Glutamatergic neuron (in vitro differentiated cells): ENCODE measurements around the gene GRM7. TPM values are rescaled to one million over a fixed set of nuclear protein-coding genes. Genes with fewer than 3 reads are reported as not detected.

Experiments used
- DNase-seq: peaks from one replicate; pipeline ENCODE4 v3.0.0; 2022
- H3K27ac Mint-ChIP-seq: one replicate; pipeline ENCODE4 v1.8.0; 2020; ENCODE audit warnings: mild to moderate bottlenecking, mixed read lengths, inconsistent platforms; ENCODE audit not compliant: unreplicated experiment
- H3K27me3 Mint-ChIP-seq: one replicate; pipeline ENCODE4 v1.8.0; 2020; ENCODE audit warnings: mild to moderate bottlenecking, moderate library complexity, mixed read lengths, inconsistent platforms; ENCODE audit not compliant: unreplicated experiment
- H3K36me3 Mint-ChIP-seq: one replicate; pipeline ENCODE4 v1.8.0; 2020; ENCODE audit warnings: mild to moderate bottlenecking, mixed read lengths, inconsistent platforms; ENCODE audit not compliant: unreplicated experiment
- H3K4me1 Mint-ChIP-seq: one replicate; pipeline ENCODE4 v1.8.0; 2020; ENCODE audit warnings: mild to moderate bottlenecking, low read depth, mixed read lengths, inconsistent platforms; ENCODE audit not compliant: unreplicated experiment
- H3K4me3 Mint-ChIP-seq: one replicate; pipeline ENCODE4 v1.8.0; 2020; ENCODE audit warnings: mild to moderate bottlenecking, mixed read lengths, inconsistent platforms; ENCODE audit not compliant: unreplicated experiment
- H3K9me3 Mint-ChIP-seq: one replicate; pipeline ENCODE4 v1.8.0; 2020; ENCODE audit warnings: mild to moderate bottlenecking, moderate library complexity, mixed read lengths, inconsistent platforms; ENCODE audit not compliant: unreplicated experiment
- total RNA-seq: library from RNA; stranded (reverse); fragmentation: NEBNext Ultra II Directional; extraction: Animal tissue kit (Norgen Biotek cat#: 25700); gene quantifications from one replicate; pipeline ENCODE4 v1.2.1, GENCODE V29; 2021; ENCODE audit not compliant: unreplicated experiment
- TF ChIP-seq, protein P1 (sequence below): fragments of 200-600 bp; sonication (generic); IDR thresholded peaks from one replicate; pipeline ENCODE4 v1.5.0; 2021; ENCODE audit not compliant: partially characterized antibody, unreplicated experiment

Gene GRM7
- total RNA-seq, 1 donor from 2014 or later = 1.4 TPM

DNA sequence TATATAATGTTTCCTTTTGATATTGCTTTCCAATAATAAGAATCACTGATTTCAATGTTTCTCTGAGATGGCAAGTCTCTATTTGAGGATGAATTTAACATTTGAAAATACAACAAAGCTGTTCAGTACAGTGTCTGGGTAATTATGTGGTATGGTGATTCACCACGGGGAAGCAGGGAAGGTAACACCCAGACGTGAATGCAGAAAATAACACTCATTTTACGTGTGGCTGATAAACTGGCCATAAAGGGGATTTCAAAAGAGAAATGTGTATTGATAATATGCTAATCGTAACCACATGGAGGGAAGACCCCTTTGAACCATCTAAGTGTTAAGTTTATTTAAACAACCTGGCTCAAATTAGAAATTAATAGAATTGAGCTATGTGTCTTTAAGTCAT, 344.6 kb downstream of the GRM7 start:
- Mint-ChIP-seq H3K4me1 (no peaks in the 10 kb centered on the region), H3K36me3 (no peaks in the 10 kb centered on the region), H3K27me3 (peaks cover 2% of the 10 kb centered on the region), H3K9me3 (no peaks in the 10 kb centered on the region), H3K27ac (no peak overlapping the region), H3K4me3 (no peak overlapping the region)
- TF ChIP-seq, protein P1, sequence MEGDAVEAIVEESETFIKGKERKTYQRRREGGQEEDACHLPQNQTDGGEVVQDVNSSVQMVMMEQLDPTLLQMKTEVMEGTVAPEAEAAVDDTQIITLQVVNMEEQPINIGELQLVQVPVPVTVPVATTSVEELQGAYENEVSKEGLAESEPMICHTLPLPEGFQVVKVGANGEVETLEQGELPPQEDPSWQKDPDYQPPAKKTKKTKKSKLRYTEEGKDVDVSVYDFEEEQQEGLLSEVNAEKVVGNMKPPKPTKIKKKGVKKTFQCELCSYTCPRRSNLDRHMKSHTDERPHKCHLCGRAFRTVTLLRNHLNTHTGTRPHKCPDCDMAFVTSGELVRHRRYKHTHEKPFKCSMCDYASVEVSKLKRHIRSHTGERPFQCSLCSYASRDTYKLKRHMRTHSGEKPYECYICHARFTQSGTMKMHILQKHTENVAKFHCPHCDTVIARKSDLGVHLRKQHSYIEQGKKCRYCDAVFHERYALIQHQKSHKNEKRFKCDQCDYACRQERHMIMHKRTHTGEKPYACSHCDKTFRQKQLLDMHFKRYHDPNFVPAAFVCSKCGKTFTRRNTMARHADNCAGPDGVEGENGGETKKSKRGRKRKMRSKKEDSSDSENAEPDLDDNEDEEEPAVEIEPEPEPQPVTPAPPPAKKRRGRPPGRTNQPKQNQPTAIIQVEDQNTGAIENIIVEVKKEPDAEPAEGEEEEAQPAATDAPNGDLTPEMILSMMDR = no peak
- DNase-seq = no peak

DNA sequence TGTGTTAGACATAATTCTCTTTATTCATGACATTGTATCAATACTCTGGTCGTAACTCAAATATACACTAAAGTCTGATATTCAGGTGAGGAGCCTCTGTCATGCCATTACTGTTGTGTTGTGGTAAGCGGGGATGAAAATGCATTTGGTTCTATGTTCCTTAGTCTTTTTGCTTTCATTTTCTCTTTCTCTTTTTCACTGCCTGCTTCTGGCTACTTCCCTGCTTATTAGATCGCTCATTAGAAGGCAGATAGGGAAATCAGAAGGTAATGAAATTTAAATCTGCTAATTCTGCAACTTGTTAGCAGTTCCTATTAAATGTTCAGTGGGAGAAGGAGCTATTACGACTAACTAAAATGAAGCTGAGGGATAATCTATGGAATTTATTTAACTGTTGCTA, 345.0 kb downstream of the GRM7 start:
- DNase-seq = no peak
- Mint-ChIP-seq H3K27me3 (peaks cover 2% of the 10 kb centered on the region), H3K36me3 (no peaks in the 10 kb centered on the region), H3K4me3 (no peak overlapping the region), H3K27ac (no peak overlapping the region), H3K4me1 (no peaks in the 10 kb centered on the region), H3K9me3 (no peaks in the 10 kb centered on the region)
- TF ChIP-seq, protein P1 = no peak

DNA sequence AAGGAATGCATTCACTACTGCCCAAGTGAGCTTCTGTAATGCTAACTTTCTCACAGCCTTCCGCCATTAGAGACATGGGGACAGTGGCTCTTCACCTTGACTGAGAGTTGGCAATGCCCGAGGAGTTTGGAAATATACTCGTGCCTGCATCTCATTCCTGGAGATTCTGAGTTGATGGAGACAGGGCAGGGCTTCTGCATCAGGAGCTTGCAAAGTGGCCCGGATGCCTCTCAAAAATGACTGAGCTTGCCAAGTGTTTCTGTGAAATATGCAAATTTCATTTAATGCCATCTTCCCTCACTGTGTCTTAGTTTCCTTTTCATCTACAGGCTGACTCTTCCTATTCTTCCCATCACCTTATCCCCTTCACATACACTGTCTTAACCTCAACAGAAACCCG, 346.2 kb downstream of the GRM7 start:
- H3K27ac Mint-ChIP-seq = no peak overlapping the region
- H3K27me3 Mint-ChIP-seq = peaks cover 2% of the 10 kb centered on the region
- no peaks in the 10 kb centered on the region for H3K9me3 Mint-ChIP-seq
- TF ChIP-seq, protein P1 = no peak
- H3K4me3 Mint-ChIP-seq = no peak overlapping the region
- no peaks in the 10 kb centered on the region for H3K36me3 Mint-ChIP-seq
- no peak for DNase-seq
- H3K4me1 Mint-ChIP-seq = no peaks in the 10 kb centered on the region

DNA sequence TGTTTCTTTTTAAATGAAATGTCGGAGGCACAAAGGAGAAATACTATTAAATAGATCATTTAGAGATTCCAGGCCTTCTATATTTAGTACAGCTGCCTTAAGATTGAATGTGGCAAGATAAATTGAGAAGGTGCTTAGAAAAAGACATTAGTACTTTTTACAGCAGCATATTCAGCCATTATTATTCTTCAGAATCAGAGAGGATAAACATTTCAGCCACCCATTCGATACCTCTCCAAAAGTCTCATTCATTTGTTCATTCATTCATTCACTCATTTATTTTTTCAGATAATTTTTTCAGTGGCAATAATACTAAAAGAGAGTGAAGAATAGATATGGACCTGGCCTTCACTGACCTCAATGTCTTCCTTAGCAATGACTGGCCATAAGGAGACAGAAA, 347.0 kb downstream of the GRM7 start:
- H3K36me3 Mint-ChIP-seq = no peaks in the 10 kb centered on the region
- H3K9me3 Mint-ChIP-seq = no peaks in the 10 kb centered on the region
- H3K4me1 Mint-ChIP-seq = no peaks in the 10 kb centered on the region
- H3K27me3 Mint-ChIP-seq = peaks cover 2% of the 10 kb centered on the region
- TF ChIP-seq, protein P1 = no peak
- no peak overlapping the region for H3K27ac Mint-ChIP-seq
- no peak overlapping the region for H3K4me3 Mint-ChIP-seq
- DNase-seq = no peak

DNA sequence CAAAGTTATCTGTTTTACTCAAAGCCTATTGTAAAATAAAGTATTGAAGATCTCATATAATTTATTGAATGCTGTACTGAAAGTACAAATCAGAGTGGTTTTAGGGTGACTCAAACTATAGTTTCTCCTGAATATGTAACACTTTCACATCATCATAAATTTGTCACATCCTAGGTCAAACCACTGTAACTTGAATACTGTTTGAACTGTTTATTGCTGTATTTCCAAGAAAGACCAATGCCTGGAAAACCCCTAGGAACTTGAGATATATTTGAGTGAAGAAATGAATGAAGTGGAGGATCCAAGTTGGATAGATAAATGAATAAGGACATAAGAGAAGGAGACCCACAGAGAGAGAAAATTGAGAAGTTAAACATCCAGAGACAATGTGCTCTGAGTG, 348.2 kb downstream of the GRM7 start:
- TF ChIP-seq, protein P1 = no peak
- Mint-ChIP-seq H3K9me3 (no peaks in the 10 kb centered on the region), H3K4me3 (no peak overlapping the region), H3K27ac (no peak overlapping the region), H3K27me3 (no peaks in the 10 kb centered on the region), H3K4me1 (no peaks in the 10 kb centered on the region), H3K36me3 (no peaks in the 10 kb centered on the region)
- no peak for DNase-seq
